GM18909 (cell line): ENCODE results near the gene ENAH.
A peak's percentile ranks its signal among the peaks of the same experiment; 100 is the strongest.

Experiments
- ATAC-seq: cut with Tn5 transposase; IDR thresholded peaks from one replicate; pipeline ENCODE4 v1.9.1; 2021; ENCODE audit warnings: mild to moderate bottlenecking; ENCODE audit not compliant: unreplicated experiment, poor library complexity

Gene ENAH

DNA sequence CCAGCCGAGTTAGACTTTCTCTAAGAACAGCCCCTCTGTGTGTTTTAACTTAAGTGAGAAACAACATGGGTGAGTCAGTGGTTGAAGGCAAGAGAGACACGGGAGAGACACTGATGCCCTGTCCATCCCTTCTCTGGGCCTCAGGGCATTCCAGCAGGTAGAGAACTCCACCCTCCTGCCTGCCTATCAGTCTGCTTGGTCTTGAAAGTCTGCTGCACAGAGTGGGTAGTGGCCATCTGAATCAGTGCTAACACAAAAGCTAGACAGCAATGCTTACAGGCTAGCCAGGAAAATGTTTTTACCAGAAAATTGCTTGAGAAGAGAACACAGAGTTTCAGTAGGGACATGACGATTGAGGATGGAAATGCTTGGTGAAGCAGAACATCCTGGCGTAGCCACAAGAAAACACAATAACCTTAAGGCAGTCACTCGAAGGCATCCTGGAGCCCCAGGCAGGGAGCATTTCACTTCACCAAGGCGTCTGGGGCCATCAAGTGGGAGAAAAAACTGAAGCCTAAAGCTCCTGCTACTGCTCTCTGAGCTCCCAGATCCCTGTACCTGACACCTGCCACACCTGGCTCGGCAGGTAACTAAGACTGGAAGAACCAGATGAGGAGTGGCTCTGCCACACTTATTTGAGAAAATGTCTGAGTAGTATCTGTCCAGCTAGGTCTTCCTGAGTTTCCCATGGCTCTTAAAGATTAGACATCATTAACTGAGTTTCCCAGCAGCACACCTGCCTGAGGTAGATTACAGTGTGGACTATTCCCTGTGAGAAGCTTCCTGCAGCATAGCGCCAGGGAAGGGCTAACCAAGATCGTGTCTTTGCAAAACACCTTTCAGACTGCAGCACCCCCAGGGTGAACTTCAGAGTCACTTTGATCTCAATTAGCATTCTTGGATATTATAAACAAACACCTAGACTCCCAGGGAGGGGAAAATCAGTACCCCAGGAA is 207.0 kb downstream of the ENAH start:
- ATAC-seq, result no peak

DNA sequence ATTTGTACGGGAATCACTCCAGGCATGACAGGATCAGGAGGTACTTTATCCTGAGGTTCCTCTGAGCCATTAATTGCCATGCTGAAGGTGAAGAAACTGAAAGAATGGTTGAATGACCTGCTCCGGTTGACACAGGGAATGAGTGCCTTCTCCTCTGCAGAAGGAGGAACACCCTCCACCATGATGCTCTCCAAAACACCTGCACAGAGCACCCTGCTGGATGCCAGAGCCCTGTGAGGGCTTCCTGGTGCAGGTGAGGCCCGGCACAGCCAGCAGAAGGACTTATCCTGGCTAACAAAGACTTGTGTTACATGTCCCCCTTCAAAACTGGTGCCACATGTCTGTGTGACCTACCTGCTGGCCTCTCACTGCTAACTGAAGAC is 210.8 kb downstream of the ENAH start:
- ATAC-seq, result no peak

DNA sequence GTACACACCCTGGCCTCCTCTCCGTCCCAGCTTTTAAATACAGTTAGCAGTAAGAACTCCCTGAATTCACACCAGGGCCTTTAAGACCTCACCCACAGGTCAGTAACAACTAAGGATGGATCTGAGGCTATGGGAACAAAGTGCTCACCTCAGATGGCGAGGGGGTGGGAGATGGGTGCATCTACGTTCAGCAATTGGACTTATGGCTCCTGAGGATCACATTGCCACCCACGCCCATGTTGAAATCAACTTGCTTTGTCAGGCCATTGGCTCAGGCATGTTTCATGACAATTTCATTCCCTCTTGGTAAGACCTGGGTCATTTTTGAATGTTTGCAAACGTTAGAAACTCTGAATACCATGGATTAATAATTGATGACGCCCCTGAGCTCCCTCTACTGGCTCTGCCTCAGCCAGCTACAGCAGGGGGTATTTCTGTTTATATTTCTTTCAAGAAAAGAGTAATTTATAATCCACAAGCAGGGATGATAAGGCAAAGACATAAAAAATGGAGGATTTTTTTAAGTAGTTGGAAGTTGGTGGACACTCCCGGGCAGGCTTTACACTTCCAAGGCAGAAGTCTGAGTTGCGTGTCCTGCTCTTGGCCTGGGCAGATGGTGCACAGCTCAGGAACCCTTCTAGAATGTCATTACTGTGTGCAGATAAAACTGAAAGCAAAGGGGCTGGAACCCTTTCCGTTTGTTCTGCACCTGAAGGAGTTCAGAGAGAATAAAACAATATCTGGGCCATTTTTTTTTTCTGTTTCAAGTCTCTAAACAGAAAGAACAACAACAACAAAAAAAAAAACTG is 211.4 kb downstream of the ENAH start:
- peak; percentile 50 for ATAC-seq

- no peak for ATAC-seq
Observed at GRCh38 chr1:225440380-225441221, 212.3 kb downstream of the ENAH start.

- no peak for ATAC-seq
Observed at GRCh38 chr1:225437710-225438437, 215.0 kb downstream of the ENAH start.
